T-helper 22 cell (primary cell): ENCODE measurements around the gene GCK.

Source experiments
- DNase-seq: peaks from one replicate; pipeline ENCODE4 v3.0.0-alpha.2; 2020; ENCODE audit warnings: low read depth

GCK gene

DNA sequence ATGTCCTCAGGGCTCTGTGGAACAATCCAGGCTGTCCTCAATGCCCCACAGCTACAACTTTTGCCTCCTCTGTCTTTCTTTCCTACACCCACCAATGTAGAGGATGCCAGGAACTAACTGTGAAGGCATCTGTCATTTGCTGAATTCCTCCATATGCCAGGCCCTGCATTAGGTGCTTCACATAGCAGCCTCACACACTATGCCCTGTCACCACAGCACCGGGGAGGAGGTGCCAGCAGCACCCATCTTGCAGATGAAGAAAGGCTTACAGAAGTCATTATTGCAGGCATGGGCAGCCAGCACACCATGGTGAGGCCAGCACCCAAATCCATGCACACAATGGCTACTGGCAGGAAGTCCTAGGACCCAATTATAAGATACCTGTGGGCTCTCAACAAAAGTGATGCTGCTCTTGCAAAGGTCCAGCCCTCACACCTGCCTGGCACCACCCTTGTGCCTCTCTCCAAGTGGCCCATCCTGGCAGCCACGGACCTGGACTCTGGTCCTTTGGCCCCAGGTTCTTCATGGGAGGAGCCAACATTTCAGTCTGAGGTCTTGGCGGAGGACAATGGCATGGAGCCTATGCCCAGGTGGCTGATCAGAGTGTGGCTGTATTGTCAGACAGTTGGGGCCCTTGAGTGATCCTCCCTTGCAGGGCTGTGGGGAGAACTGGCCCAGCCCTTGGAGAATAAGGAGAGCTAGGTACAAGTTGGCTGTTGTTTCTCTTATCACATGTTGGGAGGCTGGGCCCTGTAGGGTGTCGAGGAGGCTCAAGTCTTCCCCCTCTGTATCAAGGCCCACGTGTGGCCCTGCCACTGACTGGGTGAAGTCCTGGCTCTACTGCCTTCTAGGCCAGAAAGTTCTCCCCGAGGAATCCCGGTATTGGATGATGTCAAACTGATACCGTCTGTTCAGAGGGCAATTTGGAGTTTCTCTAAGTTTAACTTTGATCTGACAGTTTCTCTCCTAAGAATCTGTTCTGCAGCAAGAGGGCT lies 33.8 kb downstream of the GCK start:
- no peak for DNase-seq

DNA sequence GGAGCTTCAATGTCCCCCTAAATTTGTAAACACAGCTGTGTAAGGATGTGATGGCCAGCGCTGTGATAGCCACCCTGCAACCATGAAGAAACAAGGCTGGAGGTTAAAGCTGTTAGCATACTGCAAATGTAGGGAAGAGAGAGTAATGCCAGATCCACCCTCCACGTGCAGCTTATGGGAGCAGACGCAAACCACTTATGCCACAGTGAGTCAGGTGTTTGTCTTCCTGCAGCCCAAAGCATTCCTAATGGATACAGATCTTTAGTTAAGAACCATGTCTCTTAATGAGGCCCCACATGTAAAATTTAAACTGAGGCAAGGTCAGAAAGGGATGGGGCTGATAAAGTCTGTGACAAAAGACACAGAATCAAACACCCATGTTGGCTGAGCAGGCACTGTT lies 34.5 kb downstream of the GCK start:
- DNase-seq: no peak

DNA sequence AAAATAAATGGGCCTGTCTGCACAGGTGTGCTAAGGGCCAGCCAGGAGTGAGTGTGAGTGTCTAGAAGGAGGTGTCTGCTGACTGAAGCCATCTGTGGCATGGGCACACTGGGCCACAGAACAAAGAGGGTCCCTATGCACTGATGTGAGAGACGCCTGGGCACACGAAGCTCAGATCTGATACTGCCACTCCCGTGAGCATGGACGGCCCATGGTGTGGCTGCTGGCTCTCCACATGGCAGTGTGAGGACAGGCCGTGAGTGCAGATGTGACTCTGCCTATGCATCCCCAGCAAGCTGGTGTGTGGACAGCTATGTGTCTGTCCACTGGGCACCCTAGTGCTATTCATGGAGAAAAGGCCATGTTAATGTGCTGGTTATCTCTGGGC lies 35.3 kb downstream of the GCK start:
- no peak for DNase-seq

DNA sequence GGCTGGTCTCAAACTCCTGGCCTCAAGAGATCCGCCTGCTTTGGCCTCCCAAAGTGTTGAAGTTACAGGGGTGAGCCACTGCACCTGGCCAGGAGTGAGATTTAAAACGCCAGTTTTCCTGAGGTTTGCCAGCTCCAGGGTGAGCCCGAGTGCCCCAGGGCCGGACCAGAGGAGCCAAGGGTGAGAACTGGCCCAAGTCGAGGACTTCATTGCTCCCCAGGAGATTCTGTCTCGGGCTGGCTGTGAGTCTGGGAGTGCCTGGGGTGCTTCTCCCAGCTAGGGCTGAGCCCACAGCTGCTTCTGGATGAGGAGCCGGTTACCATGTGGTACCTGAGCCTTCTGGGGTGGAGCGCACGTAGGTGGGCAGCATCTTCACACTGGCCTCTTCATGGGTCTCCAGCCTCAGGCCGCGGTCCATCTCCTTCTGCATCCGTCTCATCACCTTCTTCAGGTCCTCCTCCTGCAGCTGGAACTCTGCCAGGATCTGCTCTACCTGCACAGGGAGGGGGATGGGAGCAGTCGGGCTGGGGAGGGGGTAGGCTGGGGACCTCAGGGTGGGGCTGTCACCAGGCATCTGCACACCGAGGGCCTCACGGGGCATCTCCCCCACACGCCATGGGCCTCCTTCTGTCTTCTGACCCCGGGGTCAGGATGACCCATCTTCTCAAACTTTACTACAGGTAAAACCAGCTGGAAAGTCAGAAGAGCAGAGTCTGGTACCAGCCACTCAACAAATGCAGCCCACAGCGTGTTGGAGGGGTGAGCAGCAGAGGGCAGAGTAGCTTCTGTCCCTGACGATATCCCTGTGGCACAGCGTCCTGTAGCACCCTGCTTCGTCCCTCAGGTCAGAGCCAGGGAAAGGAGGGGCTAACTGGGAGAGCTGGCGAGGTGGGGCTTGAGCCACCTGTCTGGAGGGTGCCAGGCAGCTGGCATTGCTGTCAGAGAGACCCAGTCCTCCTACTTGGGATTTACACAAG lies 36.0 kb downstream of the GCK start:
- DNase-seq: no peak

DNA sequence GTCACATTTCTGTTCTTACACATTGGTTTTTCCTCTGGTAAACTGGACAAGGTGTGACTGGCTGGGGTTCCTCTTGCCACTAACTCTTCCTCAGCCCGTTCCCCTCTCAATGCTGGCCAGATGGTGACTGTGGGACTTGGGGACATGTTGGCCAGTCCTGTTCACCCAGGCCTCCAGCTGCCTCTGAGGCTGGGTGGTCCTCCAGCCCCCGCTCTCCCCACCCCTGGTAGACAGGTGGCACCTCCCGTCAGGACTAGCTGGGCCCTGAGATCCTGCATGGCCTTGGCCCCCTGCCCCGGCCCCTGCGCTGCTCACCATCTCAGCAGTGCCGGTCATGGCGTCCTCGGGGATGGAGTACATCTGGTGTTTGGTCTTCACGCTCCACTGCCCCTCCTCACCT lies 37.3 kb downstream of the GCK start:
- DNase-seq: no peak

DNA sequence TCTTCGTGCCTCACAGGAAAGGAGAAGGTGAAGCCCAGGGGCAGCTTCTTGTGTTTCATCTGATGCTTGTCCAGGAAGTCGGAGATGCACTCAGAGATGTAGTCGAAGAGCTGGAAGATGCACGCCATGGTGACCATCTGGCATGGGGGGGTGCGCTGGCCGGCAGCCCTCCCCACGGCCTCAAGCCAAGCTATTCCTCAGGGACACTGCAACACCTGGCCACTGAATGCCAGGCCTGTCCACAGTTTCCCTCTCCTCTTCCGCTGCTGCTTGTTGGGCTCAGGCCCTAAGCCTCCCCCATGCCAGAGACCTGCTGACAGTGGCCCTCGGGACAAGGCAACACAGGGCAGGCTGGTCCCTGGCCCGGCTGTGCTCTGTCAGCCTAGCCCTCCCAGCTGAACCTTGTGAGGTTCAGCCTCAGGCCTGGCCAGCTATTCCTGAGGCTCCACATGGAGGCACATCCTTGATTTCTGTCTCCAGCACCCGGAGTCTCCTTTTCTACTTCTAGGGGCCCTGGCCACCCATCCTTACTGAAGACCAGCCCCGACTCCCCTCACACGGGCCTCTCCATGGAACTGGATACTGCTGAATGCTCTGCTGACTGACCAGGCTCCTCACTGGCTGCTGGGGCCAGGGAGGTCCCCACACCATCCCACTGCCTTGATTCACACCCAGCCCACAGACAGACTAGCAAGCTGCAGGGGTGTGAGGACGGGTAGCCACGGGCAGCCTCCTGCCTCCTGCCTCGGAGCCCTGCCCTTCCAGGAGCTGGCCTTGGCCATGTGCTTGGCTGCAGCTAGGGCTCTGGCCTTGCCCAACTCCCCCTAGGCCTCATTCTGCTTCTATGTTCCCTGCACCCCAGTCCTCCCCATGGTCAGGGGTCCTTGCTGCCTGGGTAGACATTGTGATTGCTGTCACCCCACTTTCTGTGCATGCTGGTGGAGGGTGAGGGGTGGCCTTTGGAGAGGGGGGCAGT lies 38.0 kb downstream of the GCK start:
- no peak for DNase-seq

DNA sequence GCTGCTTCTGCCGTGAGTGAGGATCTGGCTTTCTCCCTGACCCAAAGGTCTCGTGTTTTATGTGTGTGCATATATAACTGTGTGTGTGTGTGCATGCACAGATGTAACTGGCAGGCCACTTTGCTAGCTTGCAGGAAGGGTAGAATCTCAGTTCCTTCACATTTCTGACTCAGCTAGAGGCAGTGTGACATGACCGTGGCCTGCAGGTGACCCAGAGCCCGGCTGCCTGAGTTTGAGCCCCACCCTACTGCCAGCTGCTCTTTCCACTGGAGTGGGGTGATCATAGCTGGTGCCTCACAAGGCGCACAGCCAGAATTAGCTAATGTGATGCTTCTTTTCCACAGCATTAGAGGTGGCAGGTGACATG lies 38.8 kb downstream of the GCK start:
- no peak for DNase-seq

DNA sequence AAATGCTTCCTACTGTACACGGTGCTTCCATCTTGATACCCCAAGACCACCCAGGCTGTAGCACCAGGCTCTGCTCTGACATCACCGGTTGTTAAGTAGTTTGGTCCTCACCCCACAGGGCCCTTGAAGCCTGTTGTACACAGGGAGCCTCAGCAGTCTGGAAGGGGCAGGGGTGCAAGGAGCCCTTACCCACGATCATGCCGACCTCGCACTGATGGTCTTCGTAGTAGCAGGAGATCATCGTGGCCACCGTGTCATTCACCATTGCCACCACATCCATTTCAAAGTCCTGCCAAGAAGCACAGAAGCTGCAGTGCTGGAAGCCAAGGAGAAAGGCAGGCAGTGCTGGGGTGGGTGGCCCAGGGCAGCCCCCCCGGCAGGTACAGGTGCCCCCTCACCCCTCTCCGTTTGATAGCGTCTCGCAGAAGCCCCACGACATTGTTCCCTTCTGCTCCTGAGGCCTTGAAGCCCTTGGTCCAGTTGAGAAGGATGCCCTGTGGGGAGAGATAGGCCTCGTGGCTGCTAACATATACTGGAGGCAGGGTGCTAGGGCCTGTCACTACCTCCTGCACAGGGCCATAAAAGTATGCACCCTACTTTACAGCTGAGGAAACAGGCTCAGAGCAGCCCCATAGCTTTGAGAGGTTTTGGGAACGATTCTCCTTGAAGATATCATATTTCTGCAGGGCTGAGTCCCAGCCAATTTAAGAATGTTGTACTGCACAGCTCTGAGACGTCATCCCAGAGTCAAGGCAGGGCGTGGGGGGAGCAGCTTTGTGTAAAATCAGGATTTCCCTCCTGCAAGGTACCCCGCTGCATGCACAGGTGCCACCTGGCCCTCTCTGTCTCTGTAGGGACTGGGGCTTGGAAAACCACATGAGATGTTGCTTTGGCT lies 39.4 kb downstream of the GCK start:
- DNase-seq: no peak

DNA sequence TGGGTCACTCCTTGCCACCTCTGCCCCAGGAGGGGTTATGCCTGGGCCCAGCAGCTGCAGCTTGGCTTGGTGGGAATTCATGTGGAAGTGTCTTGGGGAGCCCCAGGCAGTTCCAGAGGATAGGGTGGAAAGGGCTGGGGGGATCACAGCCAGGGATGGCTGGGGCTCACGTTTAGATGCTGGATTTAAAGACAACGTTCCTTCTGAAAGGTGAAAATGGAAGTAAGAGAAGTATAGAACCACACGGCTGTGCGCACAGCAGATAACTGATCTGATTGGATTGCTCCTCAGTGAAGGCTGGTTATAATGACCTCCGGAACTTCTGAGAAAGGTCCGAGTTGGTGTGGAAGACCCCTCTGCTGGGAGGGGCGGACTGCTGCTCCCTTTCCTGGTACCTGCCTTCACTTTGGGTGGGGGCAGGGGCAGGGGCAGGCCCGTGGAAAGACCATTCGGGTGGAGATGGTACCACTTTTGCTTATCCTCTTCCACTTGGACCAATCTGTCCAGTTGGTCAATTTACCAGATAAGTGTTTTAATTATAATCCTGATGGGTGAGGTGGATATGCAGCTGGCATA lies 40.2 kb downstream of the GCK start:
- DNase-seq: no peak

DNA sequence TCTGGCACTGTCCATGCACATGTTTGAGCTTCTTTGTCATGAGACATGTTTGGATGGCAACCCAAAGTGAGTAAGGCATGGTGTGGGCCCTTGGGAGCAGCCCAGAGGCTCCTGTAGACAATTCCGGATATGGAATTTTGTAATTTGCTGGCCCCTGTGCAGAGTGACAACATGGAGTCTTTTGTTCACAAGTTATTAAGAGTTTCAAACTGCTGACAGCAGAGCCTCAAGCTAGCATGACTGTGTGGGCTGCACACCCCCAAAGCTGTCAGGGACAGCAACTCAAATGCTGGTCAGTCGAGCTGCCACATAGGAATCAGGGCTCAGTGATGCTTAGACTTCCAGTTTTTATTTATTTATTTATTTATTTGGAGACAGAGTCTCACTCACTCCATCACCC lies 41.1 kb downstream of the GCK start:
- no peak for DNase-seq

DNA sequence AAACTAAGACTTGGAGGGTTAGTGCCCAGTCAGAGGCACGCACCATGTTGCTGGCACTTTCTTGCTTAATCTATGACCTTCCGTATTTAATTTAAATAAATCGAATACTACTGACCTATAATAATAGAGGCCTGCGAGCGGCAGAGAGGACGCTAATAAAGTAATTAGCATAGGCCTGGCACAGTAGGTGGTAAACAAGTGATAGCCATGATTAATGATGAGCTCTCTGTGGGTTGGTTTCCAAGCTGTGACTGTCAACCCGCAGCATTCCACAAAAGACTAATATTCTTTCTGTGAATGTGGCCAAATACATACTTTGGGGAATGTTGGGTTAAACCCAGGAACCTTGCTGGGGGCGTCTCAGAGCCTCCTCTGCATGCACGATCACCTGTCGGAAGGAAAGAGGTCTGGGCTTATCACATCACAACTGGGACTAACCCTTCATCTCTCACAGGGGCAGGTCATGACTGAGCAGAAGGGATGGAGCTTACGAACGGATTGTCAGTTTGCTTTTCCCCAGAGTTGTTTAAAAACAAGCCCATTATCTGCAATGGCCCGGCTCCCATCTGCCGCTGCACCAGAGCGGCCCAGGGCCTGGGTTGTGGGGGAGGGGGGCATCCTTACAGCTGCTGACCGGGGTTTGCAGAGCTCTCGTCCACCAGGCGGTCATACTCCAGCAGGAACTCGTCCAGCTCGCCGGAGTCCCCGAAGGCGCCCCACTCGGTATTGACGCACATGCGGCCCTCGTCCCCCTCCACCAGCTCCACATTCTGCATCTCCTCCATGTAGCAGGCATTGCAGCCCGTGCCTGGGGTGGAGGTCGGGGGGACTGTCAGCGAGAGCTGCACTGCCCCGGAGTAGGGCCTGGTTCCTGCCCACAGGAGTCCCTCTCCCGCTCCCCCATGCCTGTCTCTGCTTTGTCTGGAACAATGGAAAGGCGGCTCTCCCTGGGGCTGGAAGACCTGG lies 41.9 kb downstream of the GCK start:
- no peak for DNase-seq

DNA sequence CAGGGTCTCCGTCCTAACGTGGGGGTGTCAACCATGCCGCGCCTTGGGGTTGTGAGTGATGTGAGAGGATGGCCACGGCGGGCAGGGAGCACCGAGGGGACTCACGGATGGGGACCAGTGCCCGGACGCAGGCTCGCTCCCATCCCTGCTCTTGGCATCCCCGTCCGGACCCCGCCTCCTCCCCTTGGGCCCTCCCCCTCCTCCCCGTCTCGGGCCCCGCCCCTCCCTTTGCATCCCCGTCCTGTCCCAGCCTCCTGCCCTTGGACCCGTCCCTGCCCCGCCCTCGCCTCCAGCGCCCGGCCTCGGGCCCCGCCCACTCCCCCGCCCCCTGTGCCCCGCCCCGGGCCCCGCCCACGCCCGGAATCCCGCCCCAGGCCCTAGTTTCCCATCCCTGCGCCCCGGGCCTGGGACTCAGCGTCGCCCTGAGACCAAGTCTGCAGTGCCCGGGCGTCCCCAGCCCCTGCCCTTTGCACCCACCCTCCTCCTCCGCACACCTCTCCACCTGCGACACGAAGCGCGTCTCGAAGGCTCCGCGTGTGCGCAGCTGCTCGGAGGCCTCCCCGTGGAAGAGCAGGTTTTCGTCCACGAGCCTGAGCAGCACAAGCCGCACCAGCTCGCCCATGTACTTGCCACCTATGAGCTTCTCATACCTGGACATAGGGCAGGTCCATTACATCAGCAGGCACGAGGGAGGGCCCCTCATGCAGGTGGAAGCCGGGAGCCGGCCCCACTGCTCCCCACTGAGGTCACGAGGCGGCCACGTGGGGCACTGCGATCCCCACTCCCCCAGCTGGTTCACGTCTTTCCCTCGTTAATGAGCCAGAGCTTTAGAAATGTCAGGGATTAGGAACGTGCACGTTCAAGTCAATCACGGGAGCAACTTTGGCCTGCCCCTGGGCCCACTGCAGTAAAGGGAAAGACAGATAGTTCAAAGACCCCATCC lies 43.0 kb downstream of the GCK start:
- peak; percentile 55 for DNase-seq

DNA sequence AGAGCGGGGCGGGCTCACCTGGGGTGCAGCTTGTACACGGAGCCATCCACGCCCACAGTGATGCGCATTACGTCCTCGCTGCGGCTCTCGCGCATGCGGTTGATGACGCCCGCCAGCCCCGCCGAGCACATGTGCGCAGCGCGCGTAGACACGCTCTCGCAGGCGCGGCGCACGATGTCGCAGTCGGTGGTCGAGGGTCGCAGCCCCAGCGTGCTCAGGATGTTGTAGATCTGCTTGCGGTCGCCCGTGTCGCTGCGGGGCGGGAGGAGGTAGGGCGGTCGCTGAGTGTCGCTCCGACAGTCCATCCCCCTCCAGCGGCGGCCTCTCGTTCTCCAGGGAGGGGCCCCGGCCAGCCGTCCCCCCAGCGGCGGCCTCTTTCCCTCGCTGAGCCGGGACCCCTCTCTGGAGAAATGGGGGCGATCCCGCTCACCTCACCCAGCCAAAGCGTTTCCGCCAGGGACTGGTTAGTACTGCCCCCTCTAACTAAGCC lies 43.7 kb downstream of the GCK start:
- DNase-seq: peak; percentile 27

DNA sequence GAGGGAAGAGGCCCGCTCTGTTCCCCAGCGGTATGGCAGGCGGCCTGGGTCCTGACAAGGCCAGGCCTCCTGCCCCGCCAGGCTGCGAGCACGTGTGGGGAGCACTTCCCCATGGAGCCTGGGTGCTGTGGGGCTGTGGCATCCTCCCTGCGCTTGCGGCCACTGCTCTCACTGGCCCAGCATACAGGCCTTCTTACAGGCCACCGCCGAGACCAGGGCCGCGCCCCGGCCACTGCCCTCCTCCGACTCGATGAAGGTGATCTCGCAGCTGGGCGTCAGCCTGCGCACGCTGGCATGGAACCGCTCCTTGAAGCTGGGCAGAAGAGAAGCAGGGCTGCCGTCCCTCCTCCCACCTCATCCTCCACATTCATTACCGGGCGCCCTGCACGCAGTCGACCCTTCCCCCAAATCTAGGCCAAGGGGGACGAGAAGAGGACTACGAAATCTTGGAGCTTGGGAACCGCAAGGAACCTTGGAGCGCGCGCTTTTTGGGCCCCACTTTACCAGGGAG lies 44.2 kb downstream of the GCK start:
- no peak for DNase-seq

DNA sequence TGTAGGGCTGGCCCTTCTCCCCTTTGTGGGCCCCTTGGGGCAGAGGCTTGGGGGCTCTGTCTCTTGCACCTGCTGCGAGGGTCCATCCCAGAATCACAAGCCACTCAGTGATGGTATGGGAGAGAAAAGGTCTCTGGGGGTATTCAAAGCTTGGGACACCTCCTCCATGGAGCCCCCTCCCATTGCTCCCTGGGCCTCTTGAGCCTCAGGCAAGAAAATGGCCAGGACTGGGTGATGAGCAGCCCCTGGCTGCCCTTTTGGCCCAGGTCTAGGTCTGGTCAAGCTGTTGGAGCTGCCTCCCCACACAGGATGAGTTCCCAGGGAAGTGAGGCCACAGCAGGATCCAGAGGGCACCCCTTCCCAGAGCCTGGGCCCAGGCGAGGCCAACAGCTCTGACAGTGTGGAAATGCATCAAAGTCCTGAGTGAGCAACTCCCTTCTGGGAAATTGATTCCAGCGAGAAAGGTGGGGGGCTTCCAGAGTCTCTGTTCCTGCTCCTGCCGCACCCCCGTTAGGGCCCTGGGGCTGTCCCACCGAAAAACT lies 44.7 kb downstream of the GCK start:
- no peak for DNase-seq

DNA sequence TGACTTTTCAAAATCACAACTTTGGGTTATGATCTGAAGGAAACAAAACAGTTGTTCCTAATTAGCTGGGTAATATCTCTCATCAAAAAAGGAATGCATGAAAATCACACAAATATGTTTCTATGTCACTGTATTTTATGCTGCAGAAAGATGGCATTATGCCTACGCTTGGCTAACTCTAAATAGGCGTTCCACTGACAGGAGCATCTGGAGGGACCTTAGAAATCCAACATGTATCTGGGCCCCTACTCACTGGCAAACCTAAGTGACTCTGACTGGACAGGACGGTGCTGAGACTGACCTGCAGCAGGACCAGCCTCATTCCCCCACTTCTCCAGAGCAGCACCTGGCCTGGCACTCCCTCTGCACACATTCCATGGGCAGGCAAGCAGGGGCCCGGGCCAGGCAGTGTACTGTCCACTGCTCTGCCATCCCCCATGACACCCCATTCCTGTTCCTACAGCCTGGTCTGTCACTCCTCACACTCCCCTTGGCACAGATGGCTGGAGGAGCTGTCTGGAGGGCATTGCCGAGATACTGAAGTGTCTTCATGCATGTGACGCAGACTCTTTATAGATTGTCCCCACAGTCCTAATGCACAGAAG lies 45.5 kb downstream of the GCK start:
- DNase-seq: no peak

DNA sequence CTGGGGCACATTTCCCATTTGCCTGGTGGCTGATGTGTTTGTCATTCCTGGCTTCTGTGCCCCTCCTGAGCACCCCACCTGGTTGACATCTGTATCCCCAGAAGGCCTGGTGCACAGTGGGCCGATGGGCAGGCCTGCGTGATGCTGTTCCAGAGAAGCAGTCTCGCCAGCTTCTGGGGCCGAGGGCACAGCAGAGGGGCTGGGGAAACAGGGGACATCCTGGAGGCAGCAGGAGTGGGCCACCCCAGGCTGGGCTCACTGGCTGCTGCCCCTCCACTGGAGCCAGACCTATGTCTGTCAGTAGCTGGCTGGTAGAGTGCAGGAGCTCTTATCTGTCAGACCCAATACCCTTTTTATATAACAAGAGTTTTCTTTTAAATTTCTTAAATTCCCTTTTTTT lies 47.2 kb downstream of the GCK start:
- no peak for DNase-seq
